Thyroid gland (tissue), 4 donors: ENCODE measurements around the gene ZC3H18. TPM values are rescaled to one million over a fixed set of nuclear protein-coding genes. Genes with fewer than 3 reads are reported as not detected.

Source experiments
- DNase-seq, 2 donors: peaks; one replicate each; pipeline ENCODE4 v3.0.0-alpha.2; 2019
- H3K27ac ChIP-seq, 3 donors: fragments of 200-600 bp; sonication (generic); 1 replicate in 2 of 3; 2 replicates in 1 of 3; pipeline ENCODE4 v1.5.1; 2016 to 2019; ENCODE audit warnings: mild to moderate bottlenecking in 1 of 3, moderate library complexity in 1 of 3
- H3K27me3 ChIP-seq: fragments of 200-600 bp; sonication (generic); one replicate; pipeline ENCODE4 v1.5.1; 2019
- H3K36me3 ChIP-seq, 2 donors: fragments of 200-600 bp; sonication (generic); one replicate each; pipeline ENCODE4 v1.5.1; 2016 to 2019
- H3K4me1 ChIP-seq, 2 donors: fragments of 200-600 bp; sonication (generic); one replicate each; pipeline ENCODE4 v1.5.1; 2017 to 2019
- H3K4me3 ChIP-seq, 3 donors: fragments of 200-600 bp; sonication (generic); replicated peaks in 1 of 3; 1 replicate in 2 of 3; 2 replicates in 1 of 3; pipeline ENCODE4 v1.5.1; 2016; ENCODE audit warnings: mild to moderate bottlenecking in 1 of 3
- H3K9me3 ChIP-seq: fragments of 200-600 bp; sonication (generic); one replicate; pipeline ENCODE4 v1.5.1; 2017
- POLR2A ChIP-seq, 2 donors: fragments of 450-650 bp; IDR thresholded peaks; one replicate each; pipeline ENCODE4 v1.6.1; 2017; ENCODE audit warnings: antibody characterized with exemption in 2 of 2, mild to moderate bottlenecking in 2 of 2, moderate library complexity in 1 of 2
- WGBS, 2 donors: methylation state at CpG; one replicate each; pipeline ENCODE4 v1.1.5; 2017; 5-methylcytosine and 5-hydroxymethylcytosine counted together
- intact Hi-C: fragments of 100-400 bp; cut with DNase I; formaldehyde crosslinking; loops from one replicate; pipeline ENCODE4 v1.15.1; 2023
- total RNA-seq, 4 donors: library from RNA; depleted of rRNA; stranded (reverse); fragments of >200 nt; gene quantifications; one replicate each; pipeline ENCODE4 v1.2.3, GENCODE V29; 2016
- TF ChIP-seq, protein P1 (sequence below), 6 experiments: fragments of 200-600 bp in 3 of 6; fragments of 450-650 bp in 3 of 6; sonication (generic) in 3 of 6; IDR thresholded peaks; one replicate each; pipeline ENCODE4 v1.5.1; 2016 to 2019; ENCODE audit warnings: antibody characterized with exemption in 6 of 6, mild to moderate bottlenecking in 2 of 6, inconsistent platforms in 1 of 6, moderate library complexity in 1 of 6

Gene ZC3H18
- total RNA-seq, 4 donors from 2014 or later, result 14.8 to 25.5 (median 20.9) TPM

DNA sequence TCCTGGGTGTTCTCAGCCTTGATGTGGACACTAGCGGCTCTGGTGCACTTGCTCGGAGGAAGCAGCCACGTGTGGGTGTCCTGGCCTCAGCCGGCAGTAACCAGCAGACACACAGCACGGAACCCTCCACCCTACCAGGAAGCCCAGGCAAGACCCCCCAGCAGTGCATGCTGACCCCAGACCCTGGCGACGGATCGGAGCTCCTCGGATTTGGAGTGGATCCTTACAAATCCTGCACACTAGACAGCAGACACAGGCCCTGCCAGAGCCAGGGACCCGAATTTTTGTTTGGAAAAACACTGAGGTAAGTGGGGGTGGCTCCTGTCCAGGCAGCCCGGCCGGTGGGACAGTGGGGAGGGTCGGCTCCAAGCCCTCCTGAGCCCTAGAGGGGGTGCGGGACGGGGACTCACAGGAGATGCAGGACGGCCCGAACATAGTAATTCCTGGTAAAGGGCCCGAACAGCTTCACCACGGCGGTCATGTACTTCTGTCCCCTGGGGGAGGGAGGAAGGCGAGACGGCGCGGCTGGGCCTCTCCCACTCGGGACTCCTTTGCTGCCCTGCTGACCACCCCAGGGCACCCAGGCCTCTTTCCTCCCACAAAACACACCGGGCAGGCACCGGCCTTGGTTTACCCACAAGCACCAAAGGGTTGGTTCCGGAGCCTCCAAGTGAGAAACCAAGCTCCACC is 76.3 kb downstream of the ZC3H18 start:
- no peak for TF ChIP-seq POLR2A (IDR thresholded peaks at IDR 0.05)
- TF ChIP-seq, protein P1, sequence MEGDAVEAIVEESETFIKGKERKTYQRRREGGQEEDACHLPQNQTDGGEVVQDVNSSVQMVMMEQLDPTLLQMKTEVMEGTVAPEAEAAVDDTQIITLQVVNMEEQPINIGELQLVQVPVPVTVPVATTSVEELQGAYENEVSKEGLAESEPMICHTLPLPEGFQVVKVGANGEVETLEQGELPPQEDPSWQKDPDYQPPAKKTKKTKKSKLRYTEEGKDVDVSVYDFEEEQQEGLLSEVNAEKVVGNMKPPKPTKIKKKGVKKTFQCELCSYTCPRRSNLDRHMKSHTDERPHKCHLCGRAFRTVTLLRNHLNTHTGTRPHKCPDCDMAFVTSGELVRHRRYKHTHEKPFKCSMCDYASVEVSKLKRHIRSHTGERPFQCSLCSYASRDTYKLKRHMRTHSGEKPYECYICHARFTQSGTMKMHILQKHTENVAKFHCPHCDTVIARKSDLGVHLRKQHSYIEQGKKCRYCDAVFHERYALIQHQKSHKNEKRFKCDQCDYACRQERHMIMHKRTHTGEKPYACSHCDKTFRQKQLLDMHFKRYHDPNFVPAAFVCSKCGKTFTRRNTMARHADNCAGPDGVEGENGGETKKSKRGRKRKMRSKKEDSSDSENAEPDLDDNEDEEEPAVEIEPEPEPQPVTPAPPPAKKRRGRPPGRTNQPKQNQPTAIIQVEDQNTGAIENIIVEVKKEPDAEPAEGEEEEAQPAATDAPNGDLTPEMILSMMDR (IDR thresholded peaks at IDR 0.05), result no peak
- intact Hi-C loops, result no loop called here
- Histone ChIP-seq H3K4me3 (no peak overlapping the region), H3K4me1 (peaks cover 12 to 13% of the 10 kb centered on the region in 2 donors), H3K27me3 (no peaks in the 10 kb centered on the region), H3K27ac (no peak overlapping the region), H3K9me3 (no peaks in the 10 kb centered on the region), H3K36me3 (no peaks in the 10 kb centered on the region)
- WGBS, 2 donors, result 83 to 91% methylated on average over 13 to 28 of the region's 28 CpGs
- no peak for DNase-seq

DNA sequence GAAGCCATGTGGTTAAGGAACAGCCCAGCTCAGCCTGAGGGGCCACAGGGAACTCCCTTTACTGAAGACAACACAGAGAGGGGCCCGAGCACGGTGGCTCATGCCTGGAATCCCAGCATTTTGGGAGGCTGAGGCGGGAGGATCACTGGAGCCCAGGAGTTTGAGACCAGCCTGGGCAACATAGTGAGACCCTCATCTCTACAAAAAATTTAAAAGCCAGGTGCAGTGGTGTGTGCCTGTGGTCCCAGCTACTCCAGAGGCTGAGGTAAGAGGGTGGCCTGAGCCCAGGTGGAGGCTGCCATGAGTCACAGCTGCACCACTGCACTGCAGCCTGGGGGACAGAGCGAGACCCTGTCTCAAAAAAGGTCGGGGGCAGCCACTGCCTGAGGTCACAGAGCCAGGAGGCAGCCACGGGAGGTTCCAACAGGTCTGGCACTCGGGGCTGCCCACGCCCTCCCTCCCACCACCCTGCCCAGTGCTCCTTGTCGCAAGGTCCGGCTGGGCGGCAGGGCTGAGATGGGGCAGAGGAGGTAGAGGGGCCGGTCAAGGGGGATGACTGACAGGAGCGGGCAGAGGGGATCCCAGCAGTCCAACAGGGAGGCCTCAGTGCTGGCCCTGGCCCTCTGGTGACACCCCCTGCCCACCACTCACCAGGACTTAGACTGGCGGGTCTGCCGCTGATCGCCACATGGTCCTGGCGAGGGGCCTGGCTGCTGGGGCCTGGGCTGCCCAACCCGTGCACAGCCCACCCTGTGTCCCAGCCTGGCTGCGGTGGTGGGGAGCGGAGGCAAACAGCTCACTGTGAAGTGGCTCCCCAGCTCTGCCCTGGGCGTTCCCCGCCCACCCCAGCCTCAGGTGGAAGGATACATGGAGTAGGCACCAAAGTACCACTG is 77.2 kb downstream of the ZC3H18 start:
- no peaks in the 10 kb centered on the region for H3K9me3 ChIP-seq
- intact Hi-C loops, result no loop called here
- no peak overlapping the region for H3K4me3 ChIP-seq
- DNase-seq, result no peak
- peaks cover 17 to 19% of the 10 kb centered on the region in 2 donors for H3K4me1 ChIP-seq
- no peaks in the 10 kb centered on the region for H3K36me3 ChIP-seq
- H3K27me3 ChIP-seq, result no peaks in the 10 kb centered on the region
- WGBS, 2 donors, result 92 to 93% methylated on average over 5 to 13 of the region's 22 CpGs
- TF ChIP-seq, protein P1 (IDR thresholded peaks at IDR 0.05), result no peak
- no peak for TF ChIP-seq POLR2A (IDR thresholded peaks at IDR 0.05)
- H3K27ac ChIP-seq, result no peak overlapping the region

DNA sequence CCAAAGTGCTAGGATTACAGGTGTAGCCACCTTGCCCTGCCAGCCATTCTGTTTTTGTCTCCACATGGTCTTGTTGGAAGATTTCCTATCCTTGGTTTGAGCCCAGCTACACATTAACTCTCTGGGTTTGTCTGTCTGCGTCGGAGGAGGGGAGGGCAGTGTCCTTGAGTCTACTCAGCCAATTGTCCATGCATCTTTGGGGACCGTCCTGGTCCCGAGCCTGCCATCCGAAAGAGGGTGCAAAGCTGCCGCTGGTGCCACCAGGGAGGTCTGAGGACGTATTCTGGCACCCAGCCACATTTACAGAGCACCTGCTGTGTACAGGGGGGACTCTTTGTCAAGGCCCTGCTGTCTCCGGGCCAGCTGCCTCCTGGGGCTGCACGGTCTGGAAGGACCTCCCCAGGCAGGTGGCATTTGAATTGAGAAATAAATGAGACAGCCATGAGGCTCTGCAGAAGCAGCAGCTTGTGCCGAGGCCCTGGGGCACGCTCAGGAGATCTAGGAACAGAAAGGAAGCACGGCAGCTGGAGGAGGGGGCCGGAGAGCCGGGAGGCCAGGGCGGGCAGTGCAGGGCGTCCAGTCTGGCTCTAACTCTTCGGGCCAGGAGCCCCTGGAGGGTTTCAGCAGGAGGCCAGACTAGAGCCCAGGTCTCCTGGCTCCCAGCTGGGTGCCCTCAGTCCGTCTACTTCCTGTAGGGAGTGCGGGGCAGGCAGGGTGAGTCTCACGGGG is 79.2 kb downstream of the ZC3H18 start:
- no peaks in the 10 kb centered on the region for H3K36me3 ChIP-seq
- TF ChIP-seq, protein P1 (IDR thresholded peaks at IDR 0.05), result no peak
- TF ChIP-seq POLR2A (IDR thresholded peaks at IDR 0.05), result no peak
- H3K4me3 ChIP-seq, result peak overlapping the region in 1 of 3 donors; percentile 70
- no peak overlapping the region for H3K27ac ChIP-seq
- no peak for DNase-seq
- H3K9me3 ChIP-seq, result no peaks in the 10 kb centered on the region
- no peaks in the 10 kb centered on the region for H3K27me3 ChIP-seq
- intact Hi-C loops, result no loop called here
- WGBS, 2 donors, result 78 to 82% methylated on average over 16 to 20 of the region's 20 CpGs
- H3K4me1 ChIP-seq, result peaks cover 17 to 19% of the 10 kb centered on the region in 2 donors

DNA sequence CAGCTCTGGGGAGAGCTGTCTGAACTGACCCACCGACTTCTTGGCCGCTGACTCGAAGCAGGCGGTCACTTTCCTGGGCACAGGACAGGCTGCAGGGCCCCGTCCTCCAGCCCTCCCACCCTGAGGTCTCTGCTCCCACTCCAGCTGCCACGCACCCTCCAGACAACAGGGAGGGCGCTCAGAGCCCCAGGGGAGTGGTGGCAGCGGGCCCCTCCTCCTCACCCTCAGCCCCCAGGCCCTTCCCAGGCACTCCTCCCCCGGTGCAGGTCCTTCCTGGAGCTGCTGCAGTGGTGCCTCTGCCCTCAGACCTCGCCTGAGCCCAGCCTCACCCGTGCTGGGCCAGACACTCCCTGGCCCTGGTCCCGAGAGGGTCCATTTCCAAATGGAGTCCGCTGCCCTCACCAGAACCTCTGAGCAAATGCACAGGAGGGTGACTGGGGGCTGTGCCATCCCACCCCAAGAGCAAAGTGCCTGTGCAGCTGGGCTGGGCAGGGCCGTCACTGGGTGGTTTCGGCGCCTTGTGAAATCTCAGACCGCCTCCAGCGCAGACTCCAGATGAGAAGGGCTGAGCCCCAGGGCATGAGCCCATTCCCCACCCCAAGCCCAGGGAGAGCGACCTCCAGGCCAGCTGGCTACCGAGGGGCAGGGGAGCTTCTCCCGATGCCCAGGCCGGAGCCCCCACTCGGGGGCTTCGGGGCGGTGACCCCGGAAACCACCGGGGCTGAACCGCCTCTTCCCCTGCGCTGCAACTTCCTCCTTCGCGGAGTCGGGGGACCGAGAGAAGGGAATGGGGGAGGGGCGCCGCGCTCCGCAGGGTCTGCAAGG is 79.9 kb downstream of the ZC3H18 start:
- Histone ChIP-seq H3K4me1 (peaks cover 17 to 19% of the 10 kb centered on the region in 2 donors), H3K9me3 (no peaks in the 10 kb centered on the region), H3K36me3 (no peaks in the 10 kb centered on the region), H3K27ac (peak overlapping the region; percentile 16 to 83 (median 73)), H3K27me3 (no peaks in the 10 kb centered on the region), H3K4me3 (peak overlapping the region; percentile 66 to 70 (median 68))
- peak; percentile 32 to 34 for DNase-seq
- 33 to 80% methylated on average over 3 to 14 of the region's 37 CpGs for WGBS, 2 donors
- intact Hi-C loops, result loop anchor here (10.0 kb wide), 2 partner anchors 75 to 205 kb away; partner anchors contain the start of gene ZC3H18
- TF ChIP-seq, protein P1 (IDR thresholded peaks at IDR 0.05), result no peak
- no peak for TF ChIP-seq POLR2A (IDR thresholded peaks at IDR 0.05)
